Measurements from ENCODE around the gene JARID2. TPM values are rescaled to one million over a fixed set of nuclear protein-coding genes. Genes with fewer than 3 reads are reported as not detected.

JARID2 gene
- total RNA-seq, 2 donors from 2014 or later: 9.1 to 10.7 TPM

DNA sequence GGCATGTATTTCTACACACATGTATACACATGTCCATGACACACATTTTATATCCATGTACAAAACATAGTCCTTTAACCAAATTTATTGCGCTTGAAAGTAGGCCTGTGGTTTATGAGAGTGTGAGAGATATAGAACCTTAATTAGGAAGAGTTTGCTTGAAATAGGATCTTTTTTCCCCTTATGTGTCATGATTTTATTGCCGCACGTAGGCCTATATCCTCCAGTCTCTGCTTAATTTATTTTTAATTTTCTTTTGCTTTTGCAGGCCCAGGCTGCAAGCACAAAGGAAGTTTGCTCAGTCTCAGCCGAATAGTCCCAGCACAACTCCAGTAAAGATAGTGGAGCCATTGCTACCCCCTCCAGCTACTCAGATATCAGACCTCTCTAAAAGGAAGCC lies 205.9 kb downstream of the JARID2 start:
- H3K9ac ChIP-seq (ENCODE audit: low read depth in 2 of 2, low read length in 2 of 2): no peak overlapping the region
- no peak overlapping the region for H3K27ac ChIP-seq
- DNase-seq: no peak
- H3K4me3 ChIP-seq: no peak overlapping the region
- no peaks in the 10 kb centered on the region for H3K9me3 ChIP-seq
- intact Hi-C loops (cut with DNase I): no loop called here
- H3K27me3 ChIP-seq: no peaks in the 10 kb centered on the region
- TF ChIP-seq, protein P1, sequence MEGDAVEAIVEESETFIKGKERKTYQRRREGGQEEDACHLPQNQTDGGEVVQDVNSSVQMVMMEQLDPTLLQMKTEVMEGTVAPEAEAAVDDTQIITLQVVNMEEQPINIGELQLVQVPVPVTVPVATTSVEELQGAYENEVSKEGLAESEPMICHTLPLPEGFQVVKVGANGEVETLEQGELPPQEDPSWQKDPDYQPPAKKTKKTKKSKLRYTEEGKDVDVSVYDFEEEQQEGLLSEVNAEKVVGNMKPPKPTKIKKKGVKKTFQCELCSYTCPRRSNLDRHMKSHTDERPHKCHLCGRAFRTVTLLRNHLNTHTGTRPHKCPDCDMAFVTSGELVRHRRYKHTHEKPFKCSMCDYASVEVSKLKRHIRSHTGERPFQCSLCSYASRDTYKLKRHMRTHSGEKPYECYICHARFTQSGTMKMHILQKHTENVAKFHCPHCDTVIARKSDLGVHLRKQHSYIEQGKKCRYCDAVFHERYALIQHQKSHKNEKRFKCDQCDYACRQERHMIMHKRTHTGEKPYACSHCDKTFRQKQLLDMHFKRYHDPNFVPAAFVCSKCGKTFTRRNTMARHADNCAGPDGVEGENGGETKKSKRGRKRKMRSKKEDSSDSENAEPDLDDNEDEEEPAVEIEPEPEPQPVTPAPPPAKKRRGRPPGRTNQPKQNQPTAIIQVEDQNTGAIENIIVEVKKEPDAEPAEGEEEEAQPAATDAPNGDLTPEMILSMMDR (IDR thresholded peaks at IDR 0.05): no peak
- H3K36me3 ChIP-seq: no peaks in the 10 kb centered on the region
- no peaks in the 10 kb centered on the region for H3K4me1 ChIP-seq

DNA sequence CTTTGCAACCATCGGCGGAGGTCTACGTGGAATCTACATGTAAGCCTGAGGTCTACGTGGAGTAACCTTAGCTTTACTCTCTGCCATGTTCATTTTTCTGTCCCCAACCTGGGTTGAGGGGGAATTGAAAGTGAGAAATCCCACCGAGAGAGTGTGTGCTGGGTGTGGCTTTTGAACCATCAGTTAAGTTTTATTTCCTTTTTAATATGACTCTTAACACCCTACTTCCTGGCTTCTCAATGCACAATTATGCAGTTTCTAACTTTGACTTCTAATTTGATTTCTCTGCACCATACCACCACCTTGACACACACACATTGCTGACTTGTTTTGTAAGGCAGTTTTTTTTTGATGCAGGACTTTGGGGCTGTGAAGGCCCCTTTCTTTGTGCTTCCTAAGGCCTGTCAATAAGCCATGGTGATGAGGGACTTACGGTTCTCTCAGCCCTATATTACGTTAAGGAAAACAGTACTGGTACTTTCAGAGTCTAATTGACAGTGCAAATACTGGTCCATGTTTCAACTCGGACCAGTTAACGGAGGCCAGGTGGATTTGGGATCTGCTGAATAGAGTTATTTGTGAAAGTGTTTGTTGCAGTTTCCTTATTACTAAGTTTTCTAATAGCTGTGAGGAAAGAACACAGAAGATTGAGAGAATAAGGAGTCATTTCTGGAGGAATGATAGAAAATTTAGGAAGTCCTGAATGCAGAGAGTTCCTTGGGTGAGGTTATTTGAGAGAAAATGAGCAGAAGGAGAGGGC lies 206.5 kb downstream of the JARID2 start:
- no peaks in the 10 kb centered on the region for H3K4me1 ChIP-seq
- no peak overlapping the region for H3K9ac ChIP-seq (ENCODE audit: low read depth in 2 of 2, low read length in 2 of 2)
- intact Hi-C loops (cut with DNase I): no loop called here
- no peaks in the 10 kb centered on the region for H3K9me3 ChIP-seq
- no peak overlapping the region for H3K4me3 ChIP-seq
- no peak for DNase-seq
- no peak overlapping the region for H3K27ac ChIP-seq
- H3K36me3 ChIP-seq: no peaks in the 10 kb centered on the region
- TF ChIP-seq, protein P1 (IDR thresholded peaks at IDR 0.05): no peak
- H3K27me3 ChIP-seq: no peaks in the 10 kb centered on the region

DNA sequence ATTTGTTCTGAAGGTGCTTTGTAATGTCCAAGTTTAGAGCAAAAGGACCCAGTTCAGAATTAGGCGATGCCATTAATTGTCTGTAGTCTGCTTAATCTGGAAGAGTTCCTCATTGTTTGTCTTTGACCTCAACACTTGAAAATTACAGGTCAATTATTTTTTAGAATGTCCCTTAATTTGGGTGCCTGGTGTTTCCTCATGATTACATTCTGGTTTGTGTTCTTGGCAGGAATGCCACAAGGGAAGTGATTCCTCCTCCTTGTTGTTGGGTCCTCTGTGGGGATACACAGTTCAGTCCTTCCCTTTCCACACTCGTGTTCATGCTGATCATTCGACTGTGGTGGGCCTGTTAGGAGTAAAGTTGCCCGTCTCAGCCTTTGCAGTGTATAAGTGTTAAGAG lies 207.3 kb downstream of the JARID2 start:
- H3K4me3 ChIP-seq: no peak overlapping the region
- no peak overlapping the region for H3K27ac ChIP-seq
- intact Hi-C loops (cut with DNase I): no loop called here
- H3K4me1 ChIP-seq: no peaks in the 10 kb centered on the region
- H3K9me3 ChIP-seq: no peaks in the 10 kb centered on the region
- H3K36me3 ChIP-seq: no peaks in the 10 kb centered on the region
- DNase-seq: no peak
- TF ChIP-seq, protein P1 (IDR thresholded peaks at IDR 0.05): no peak
- H3K27me3 ChIP-seq: no peaks in the 10 kb centered on the region
- H3K9ac ChIP-seq (ENCODE audit: low read depth in 2 of 2, low read length in 2 of 2): no peak overlapping the region

DNA sequence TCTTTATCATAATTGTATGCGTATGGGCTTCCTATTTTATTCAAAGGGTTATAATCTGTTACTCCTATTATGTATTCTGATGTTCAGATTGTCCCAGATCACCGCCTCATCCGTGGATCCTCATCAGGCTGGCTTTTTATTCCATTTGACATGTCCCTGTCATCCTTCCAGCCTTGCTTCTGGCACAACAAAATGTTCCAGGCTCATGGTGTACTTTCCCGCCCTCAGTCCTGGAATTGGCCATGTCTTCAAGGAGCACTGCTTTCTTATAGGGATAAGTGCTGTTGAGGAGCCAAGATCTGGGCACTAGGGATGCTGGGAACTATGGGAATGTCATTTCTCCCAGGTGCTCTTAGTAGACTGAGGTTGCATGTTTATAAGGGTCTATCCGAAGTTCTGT lies 207.8 kb downstream of the JARID2 start:
- Histone ChIP-seq H3K36me3 (no peaks in the 10 kb centered on the region), H3K4me3 (no peak overlapping the region), H3K27me3 (no peaks in the 10 kb centered on the region), H3K9me3 (no peaks in the 10 kb centered on the region), H3K9ac (ENCODE audit: low read depth in 2 of 2, low read length in 2 of 2) (no peak overlapping the region), H3K27ac (no peak overlapping the region), H3K4me1 (no peaks in the 10 kb centered on the region)
- intact Hi-C loops (cut with DNase I): no loop called here
- TF ChIP-seq, protein P1 (IDR thresholded peaks at IDR 0.05): no peak
- DNase-seq: no peak

DNA sequence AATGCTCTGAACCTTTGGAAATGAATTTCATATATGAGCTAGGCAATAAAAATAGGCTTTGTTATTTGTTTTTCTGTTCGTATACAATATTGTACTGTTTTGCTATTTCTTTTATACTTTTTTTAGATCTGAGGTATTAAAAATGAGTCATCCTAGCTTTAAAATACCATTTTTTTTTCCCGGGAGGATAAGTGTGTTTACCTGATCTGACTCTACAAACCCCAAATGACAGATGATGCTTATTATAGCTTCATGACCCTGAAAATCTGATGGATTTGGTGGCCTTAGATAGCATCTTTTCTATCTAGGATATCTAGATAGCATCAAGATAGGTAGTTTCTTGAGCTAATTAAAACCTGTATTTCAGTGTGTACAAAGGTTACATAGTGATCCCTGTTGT lies 210.6 kb downstream of the JARID2 start:
- no peak overlapping the region for H3K4me3 ChIP-seq
- no peaks in the 10 kb centered on the region for H3K36me3 ChIP-seq
- no peak for DNase-seq
- H3K9ac ChIP-seq (ENCODE audit: low read depth in 2 of 2, low read length in 2 of 2): no peak overlapping the region
- H3K27me3 ChIP-seq: no peaks in the 10 kb centered on the region
- TF ChIP-seq, protein P1 (IDR thresholded peaks at IDR 0.05): no peak
- no peaks in the 10 kb centered on the region for H3K9me3 ChIP-seq
- no peaks in the 10 kb centered on the region for H3K4me1 ChIP-seq
- no peak overlapping the region for H3K27ac ChIP-seq
- intact Hi-C loops (cut with DNase I): no loop called here

Measured in colonic mucosa (tissue), 4 donors.